NOMO-1 treated with DMSO at 0.1 percent for 48 hours (cell line): ENCODE results near the gene DYNC1I1.

Experiments used
- DNase-seq: peaks from one replicate; lab custom pipeline; 2025; ENCODE audit not compliant: unreplicated experiment; lab: John Stamatoyannopoulos, UW

Gene DYNC1I1

GRCh38 chr7:96126382-96126781 is 354.0 kb downstream of the DYNC1I1 start:
- no peak for DNase-seq

GRCh38 chr7:96127746-96128145 is 355.4 kb downstream of the DYNC1I1 start:
- no peak for DNase-seq

- DNase-seq, result no peak
These were observed 359.2 kb downstream of the DYNC1I1 start for GRCh38 chr7:96131525-96131924.

- DNase-seq, result no peak
These were observed 362.9 kb downstream of the DYNC1I1 start for GRCh38 chr7:96135241-96135640.

- DNase-seq, result no peak
These were observed 364.4 kb downstream of the DYNC1I1 start for GRCh38 chr7:96136600-96137239.

GRCh38 chr7:96143495-96144259 is 371.3 kb downstream of the DYNC1I1 start:
- DNase-seq, result no peak

GRCh38 chr7:96144260-96144526 is 371.8 kb downstream of the DYNC1I1 start:
- DNase-seq, result no peak
